SK-MEL-5 (cell line): Measurements from ENCODE around the gene NNT. TPM values are rescaled to one million over a fixed set of nuclear protein-coding genes. Genes with fewer than 3 reads are reported as not detected.
A peak's percentile ranks its signal among the peaks of the same experiment; 100 is the strongest.

Experiments
- DNase-seq: peaks from one replicate; pipeline ENCODE4 v3.0.0-alpha.2; 2016; ENCODE audit warnings: low read depth, low spot score
- in situ Hi-C: cut with HindIII; loops from 2 replicates; pipeline ENCODE4 v1.10.0; 2016; ENCODE audit warnings: low sequenced_read_pairs, high pct_unique_total_duplicates, low pct_unique_long_range_greater_than_20kb
- total RNA-seq: library from RNA; depleted of rRNA; stranded (reverse); fragments of >200 nt; shearing (Covaris generic); gene quantifications from 2 replicates; pipeline ENCODE4 v1.2.3, GENCODE V29; 2014

The NNT gene
- total RNA-seq, 1 experiment from 2014 or later: 158 TPM

- DNase-seq: no peak
- in situ Hi-C loops: no loop called here
These were observed 12.6 kb downstream of the NNT start for GRCh38 chr5:43615445-43616184.

- in situ Hi-C loops: no loop called here
- peak; percentile 55 for DNase-seq
These were observed 13.6 kb downstream of the NNT start for GRCh38 chr5:43616535-43616934.

DNA sequence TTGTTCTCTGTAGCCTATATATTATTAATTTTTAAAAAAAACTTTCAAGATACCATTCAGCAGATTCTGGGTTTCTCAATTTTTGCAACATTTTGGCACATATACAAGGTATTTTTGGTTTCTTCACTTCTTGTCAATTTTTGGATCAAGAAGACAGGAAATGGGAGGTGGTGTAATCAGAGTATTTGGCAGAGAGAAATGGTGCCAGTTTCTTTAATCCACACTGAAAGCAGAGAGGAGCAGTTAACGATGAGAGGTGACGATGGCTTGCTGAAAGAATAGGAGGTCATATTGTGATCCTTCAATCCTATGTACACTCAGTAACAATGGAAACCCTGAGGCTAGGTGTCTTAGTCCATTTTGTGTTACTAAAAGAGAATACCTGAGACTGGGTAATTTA lies 16.4 kb downstream of the NNT start:
- DNase-seq: no peak
- in situ Hi-C loops: no loop called here

GRCh38 chr5:43619911-43620310 lies 16.9 kb downstream of the NNT start:
- in situ Hi-C loops: no loop called here
- DNase-seq: no peak

DNA sequence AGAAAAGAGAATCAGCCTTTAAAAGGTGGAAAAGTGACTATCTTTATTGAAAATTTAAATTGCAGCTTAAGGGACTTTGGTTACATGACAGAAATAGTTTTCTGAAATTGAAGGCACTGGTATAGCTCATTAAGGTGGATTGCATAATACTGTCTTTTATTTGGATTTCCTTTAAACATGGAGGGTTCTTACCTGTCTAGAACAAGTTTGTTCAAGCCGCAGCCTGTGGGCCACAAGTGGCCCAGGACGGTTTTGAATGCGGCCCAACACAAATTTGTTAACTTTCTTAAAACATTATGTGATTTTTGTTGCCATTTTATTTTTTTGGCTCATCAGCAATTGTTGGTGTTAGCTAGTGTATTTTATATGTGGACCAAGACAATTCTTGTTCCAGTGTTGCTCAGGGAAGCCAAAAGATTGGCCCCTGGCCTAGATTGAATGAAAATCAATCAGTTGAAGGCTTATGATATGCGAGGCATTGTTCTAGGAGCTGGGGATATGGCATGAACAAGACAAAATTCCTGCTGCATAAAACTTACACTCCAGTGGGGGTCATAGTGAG lies 18.0 kb downstream of the NNT start:
- no peak for DNase-seq
- in situ Hi-C loops: no loop called here

GRCh38 chr5:43622074-43622473 lies 19.1 kb downstream of the NNT start:
- no peak for DNase-seq
- in situ Hi-C loops: no loop called here

DNA sequence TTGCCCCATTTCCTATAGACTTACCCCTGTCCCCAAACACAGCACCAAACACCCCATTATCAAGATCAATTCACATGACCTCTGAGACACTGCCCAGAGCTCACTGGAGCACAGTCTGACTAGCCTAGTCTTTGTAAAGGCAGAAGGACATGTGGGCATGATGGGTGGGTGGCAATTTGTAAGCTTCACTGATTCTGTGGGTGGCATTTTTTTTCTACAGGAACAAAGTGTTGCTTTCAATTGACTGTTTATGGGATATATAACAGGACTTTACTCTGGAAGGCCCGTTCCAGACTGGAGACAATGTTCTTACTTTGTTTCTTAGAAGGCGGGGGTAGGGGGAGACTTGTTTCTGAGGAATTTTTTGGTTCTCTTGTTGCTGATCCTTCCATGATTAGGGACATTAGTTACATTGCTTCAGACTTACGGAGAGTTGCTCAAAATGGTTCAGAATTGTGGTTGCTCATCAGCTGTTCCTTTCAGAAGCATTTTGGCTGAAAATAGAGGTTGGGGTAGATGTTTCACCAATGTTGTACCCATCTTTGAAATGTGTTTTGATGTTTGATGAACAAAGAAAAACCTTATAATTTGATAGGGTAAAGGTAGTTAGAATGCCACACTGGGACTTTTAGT lies 20.2 kb downstream of the NNT start:
- peak; percentile 89 for DNase-seq
- in situ Hi-C loops: no loop called here

DNA sequence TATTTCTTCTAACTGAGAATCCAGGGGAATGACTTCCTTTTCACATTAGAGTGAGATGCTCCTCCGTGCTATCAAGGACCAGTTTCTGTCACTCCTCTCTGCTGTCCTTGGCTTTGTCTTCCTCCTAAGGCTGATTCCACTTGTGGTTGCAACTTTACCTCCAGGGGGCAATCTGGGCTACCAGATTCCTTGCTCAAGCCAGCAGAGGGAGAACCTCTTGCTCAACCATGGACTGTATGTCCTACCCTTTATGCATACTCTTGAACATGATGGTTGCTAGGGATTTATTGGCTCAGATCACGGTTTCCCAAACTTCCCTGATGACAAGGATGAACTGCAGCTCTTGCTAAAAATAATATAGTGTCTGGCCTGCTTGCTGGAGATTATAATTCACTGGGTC lies 24.0 kb downstream of the NNT start:
- in situ Hi-C loops: no loop called here
- DNase-seq: peak; percentile 96

DNA sequence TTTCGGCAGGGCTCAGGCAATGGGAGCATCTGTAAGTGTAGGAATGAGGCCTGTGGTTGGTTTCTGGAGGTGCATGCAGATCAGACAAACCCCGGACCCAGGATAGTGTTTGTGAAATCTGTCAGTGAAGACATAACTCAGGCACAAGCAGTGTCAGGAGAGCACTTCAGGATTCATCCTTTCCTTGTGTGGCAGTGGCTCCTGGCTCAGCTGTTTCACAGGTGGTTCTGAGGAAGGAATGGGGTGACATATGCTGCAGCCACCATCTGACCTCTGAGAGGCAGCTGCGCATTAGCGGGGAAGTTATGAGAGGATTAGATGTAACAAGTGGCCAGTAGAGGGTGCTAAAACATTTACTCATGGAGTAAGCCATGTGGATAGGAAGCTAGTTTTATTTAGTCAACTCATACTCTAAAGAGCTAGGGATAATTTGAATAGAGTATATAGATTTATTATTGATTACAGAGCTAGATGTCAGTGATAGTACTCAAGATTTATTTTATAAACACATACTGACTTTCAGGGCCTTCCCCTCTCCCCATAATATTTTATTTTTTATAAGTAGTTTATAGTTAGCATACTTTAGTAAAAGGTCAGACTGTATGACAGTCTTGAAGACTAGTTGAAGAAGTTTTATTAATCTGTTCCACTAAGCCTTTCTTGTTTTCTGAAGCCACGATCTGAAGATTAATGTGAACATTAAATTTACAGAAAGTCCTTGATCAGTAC lies 28.4 kb downstream of the NNT start:
- peak; percentile 95 for DNase-seq

DNA sequence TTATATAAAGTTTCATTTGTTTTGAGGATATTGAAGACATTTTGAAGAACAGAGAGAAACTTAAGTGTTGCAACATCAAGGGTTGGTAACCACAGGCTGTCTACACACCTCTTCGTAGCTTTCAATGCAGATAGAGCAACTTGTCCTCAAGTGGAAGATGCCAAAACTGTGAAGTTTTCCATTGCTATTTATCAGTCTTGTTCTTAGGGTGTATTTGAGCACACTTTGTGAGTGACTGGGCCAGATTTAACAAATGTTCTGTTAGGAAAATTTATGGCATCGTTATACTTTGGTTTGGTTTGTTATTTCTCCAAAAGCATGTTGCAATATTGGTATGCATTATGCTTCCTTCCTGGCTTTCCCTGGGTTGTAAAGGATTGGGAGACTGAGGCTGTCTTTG lies 31.6 kb downstream of the NNT start:
- DNase-seq: no peak
- in situ Hi-C loops: no loop called here

More for the DNA sequence above, 28.4 kb downstream of the NNT start:
- in situ Hi-C loops: no loop called here

DNA sequence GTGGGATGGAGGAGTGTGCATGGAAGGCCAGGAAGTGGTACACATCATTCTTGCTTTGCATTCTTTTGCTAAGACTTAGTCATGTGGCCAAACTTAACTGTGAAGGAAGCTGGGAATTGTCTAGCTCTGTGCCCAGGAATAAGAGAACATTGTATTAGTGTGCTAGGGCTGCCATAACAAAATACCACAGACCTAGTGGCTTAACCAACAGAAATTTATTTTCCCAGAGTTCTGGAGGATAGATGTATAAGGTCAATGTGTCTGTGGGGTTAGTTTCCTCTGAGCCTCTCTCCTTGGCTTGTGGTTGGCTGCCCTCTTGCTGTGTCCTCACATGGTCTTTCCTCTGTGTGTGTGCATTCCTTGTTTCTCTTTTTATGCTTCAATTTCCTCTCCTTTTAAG lies 32.4 kb downstream of the NNT start:
- peak; percentile 90 for DNase-seq
- in situ Hi-C loops: no loop called here

- in situ Hi-C loops: no loop called here
- DNase-seq: no peak
These were observed 33.1 kb downstream of the NNT start for GRCh38 chr5:43636076-43636475.

GRCh38 chr5:43637416-43637815 lies 34.4 kb downstream of the NNT start:
- in situ Hi-C loops: no loop called here
- DNase-seq: no peak

- DNase-seq: no peak
- in situ Hi-C loops: no loop called here
These were observed 35.1 kb downstream of the NNT start for GRCh38 chr5:43638107-43638506.

DNA sequence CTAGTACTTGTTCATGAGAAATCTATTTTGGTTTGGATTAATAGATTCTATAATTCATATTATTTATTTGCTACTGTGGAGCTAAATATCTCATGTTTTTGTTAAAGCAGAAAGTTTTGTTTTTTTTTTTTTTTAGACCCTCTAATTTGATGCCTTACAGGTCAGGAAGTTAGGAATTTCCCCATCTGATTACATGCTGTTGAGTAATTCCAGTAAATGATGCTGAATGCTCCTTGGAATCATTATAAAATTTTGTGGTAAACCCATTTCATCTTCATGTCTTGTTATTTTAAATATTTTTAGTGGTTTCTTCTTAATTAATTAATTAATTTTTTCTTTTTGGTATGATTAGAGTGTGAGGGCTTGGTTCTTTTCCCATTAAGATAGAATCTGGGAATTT lies 35.6 kb downstream of the NNT start:
- in situ Hi-C loops: no loop called here
- DNase-seq: no peak

- no peak for DNase-seq
- in situ Hi-C loops: no loop called here
These were observed 36.6 kb downstream of the NNT start for GRCh38 chr5:43639566-43639965.

- in situ Hi-C loops: no loop called here
- peak; percentile 28 for DNase-seq
These were observed 39.4 kb downstream of the NNT start for GRCh38 chr5:43642428-43642827.

DNA sequence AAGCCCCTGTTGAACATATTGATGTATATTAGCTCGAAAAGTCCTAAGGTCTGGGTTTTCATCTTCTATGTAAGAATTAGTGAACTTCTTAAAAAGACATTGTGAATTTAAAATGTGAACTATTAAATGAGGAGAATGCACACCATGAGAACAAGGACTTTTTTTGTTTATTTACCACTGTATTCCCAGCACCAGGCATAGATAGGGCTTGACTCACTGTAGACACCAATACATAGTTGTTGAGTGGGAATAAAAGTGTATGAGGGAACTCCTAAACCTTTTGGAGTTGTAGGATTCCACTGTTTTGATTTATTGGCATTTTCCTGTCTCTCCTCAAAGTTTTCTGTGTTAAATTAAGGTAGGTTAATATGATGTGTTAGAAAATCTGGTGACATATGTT lies 40.3 kb downstream of the NNT start:
- in situ Hi-C loops: no loop called here
- peak; percentile 40 for DNase-seq
